Astrocyte (in vitro differentiated cells and primary cell): ENCODE results near the gene REXO1. TPM values are rescaled to one million over a fixed set of nuclear protein-coding genes. Genes with fewer than 3 reads are reported as not detected.

Experiments used
- DNase-seq: peaks from one replicate; pipeline ENCODE4 v3.0.0-alpha.2; 2010; ENCODE audit warnings: low read depth
- FAIRE-seq: peaks from 2 replicates; lab custom pipeline; 2011; peaks lifted over from hg19 to GRCh38; lab: Jason Lieb, UNC
- H2AFZ ChIP-seq: 2 replicates; pipeline ENCODE4 v1.6.0; 2012; ENCODE audit warnings: low read depth, low read length, inconsistent platforms
- H3K27ac ChIP-seq: 2 replicates; pipeline ENCODE4 v1.5.1; 2011; ENCODE audit warnings: low read depth, low read length, inconsistent platforms
- H3K27me3 ChIP-seq: 2 replicates; pipeline ENCODE4 v1.6.0; 2011; ENCODE audit warnings: low read length, inconsistent platforms; ENCODE audit not compliant: insufficient read depth
- H3K36me3 ChIP-seq: 2 replicates; pipeline ENCODE4 v1.5.1; 2011; ENCODE audit warnings: low read length, inconsistent platforms; ENCODE audit not compliant: insufficient read depth
- H3K4me1 ChIP-seq: 2 replicates; pipeline ENCODE4 v1.5.1; 2011; ENCODE audit warnings: low read length, inconsistent platforms; ENCODE audit not compliant: insufficient read depth
- H3K4me2 ChIP-seq: 2 replicates; pipeline ENCODE4 v1.6.0; 2012; ENCODE audit warnings: low read length, inconsistent platforms
- H3K4me3 ChIP-seq: 2 replicates; pipeline ENCODE4 v1.5.1; 2011; ENCODE audit warnings: low read depth, mild to moderate bottlenecking, low read length, inconsistent platforms; ENCODE audit not compliant: insufficient read depth
- H3K79me2 ChIP-seq: 2 replicates; pipeline ENCODE4 v1.6.0; 2012; ENCODE audit warnings: mild to moderate bottlenecking, low read length, inconsistent platforms; ENCODE audit not compliant: insufficient read depth
- H3K9ac ChIP-seq: 2 replicates; pipeline ENCODE4 v1.6.0; 2012; ENCODE audit warnings: mild to moderate bottlenecking, low read length, inconsistent platforms
- H3K9me3 ChIP-seq: 2 replicates; pipeline ENCODE4 v1.5.1; 2012; ENCODE audit warnings: low read depth, mild to moderate bottlenecking, low read length, inconsistent platforms; ENCODE audit not compliant: insufficient read depth
- H4K20me1 ChIP-seq: 2 replicates; pipeline ENCODE4 v1.6.0; 2012; ENCODE audit warnings: low read length, inconsistent platforms; ENCODE audit not compliant: insufficient read depth
- H3K27ac Mint-ChIP-seq: one replicate; pipeline ENCODE4 v1.8.0; 2021; ENCODE audit warnings: mild to moderate bottlenecking, mixed read lengths; ENCODE audit not compliant: unreplicated experiment
- H3K27me3 Mint-ChIP-seq: one replicate; pipeline ENCODE4 v1.8.0; 2021; ENCODE audit warnings: low read depth, mixed read lengths; ENCODE audit not compliant: unreplicated experiment
- H3K36me3 Mint-ChIP-seq: one replicate; pipeline ENCODE4 v1.8.0; 2021; ENCODE audit warnings: low read depth, mixed read lengths; ENCODE audit not compliant: unreplicated experiment
- H3K4me1 Mint-ChIP-seq: one replicate; pipeline ENCODE4 v1.8.0; 2021; ENCODE audit warnings: low read depth, mixed read lengths; ENCODE audit not compliant: unreplicated experiment
- H3K4me3 Mint-ChIP-seq: one replicate; pipeline ENCODE4 v1.8.0; 2021; ENCODE audit warnings: mild to moderate bottlenecking, moderate library complexity, mixed read lengths; ENCODE audit not compliant: unreplicated experiment
- H3K9me3 Mint-ChIP-seq: one replicate; pipeline ENCODE4 v1.8.0; 2021; ENCODE audit warnings: mild to moderate bottlenecking, mixed read lengths; ENCODE audit not compliant: unreplicated experiment
- CTCF ChIP-seq: IDR thresholded peaks from 2 replicates; pipeline ENCODE4 v1.5.1; 2011; ENCODE audit warnings: low read depth, mild to moderate bottlenecking, inconsistent platforms, low read length, moderate library complexity; ENCODE audit not compliant: insufficient read depth
- EZH2 ChIP-seq: IDR thresholded peaks from 2 replicates; pipeline ENCODE4 v1.6.1; 2012; ENCODE audit warnings: mild to moderate bottlenecking, low read length, inconsistent platforms; ENCODE audit not compliant: insufficient read depth
- total RNA-seq: library from RNA; stranded (reverse); gene quantifications from 2 replicates; pipeline ENCODE4 v1.2.1, GENCODE V29; 2021

REXO1 gene
- total RNA-seq, 1 donor from 2014 or later: 35.5 TPM

- Histone ChIP-seq H3K36me3 (no peaks in the 10 kb centered on the region), H3K4me3 (no peak overlapping the region), H3K9me3 (no peaks in the 10 kb centered on the region), H3K27me3 (no peaks in the 10 kb centered on the region), H2AFZ (no peak overlapping the region), H3K79me2 (peaks cover 83% of the 10 kb centered on the region), H3K4me2 (peak overlapping the region; percentile 98), H3K4me1 (peaks cover 54% of the 10 kb centered on the region), H4K20me1 (peaks cover 73% of the 10 kb centered on the region), H3K27ac (no peak overlapping the region), H3K9ac (peak overlapping the region; percentile 85)
- Mint-ChIP-seq H3K4me3 (peak overlapping the region; percentile 73), H3K4me1 (peaks cover 12% of the 10 kb centered on the region), H3K27me3 (no peaks in the 10 kb centered on the region), H3K9me3 (no peaks in the 10 kb centered on the region), H3K27ac (peak overlapping the region; percentile 78), H3K36me3 (no peaks in the 10 kb centered on the region)
- TF ChIP-seq CTCF (no peak), EZH2 (no peak)
- DNase-seq (no peak), FAIRE-seq (no peak)
Observed at GRCh38 chr19:1859331-1859781, 11.1 kb upstream of the REXO1 start.

- H4K20me1 ChIP-seq: peaks cover 81% of the 10 kb centered on the region
Observed at GRCh38 chr19:1858412-1859081, 10.3 kb upstream of the REXO1 start.

More at GRCh38 chr19:1858412-1859081, 10.3 kb upstream of the REXO1 start:
- Mint-ChIP-seq H3K36me3 (no peaks in the 10 kb centered on the region), H3K9me3 (no peaks in the 10 kb centered on the region), H3K27ac (peak overlapping the region; percentile 7), H3K27me3 (no peaks in the 10 kb centered on the region), H3K4me3 (no peak overlapping the region), H3K4me1 (peaks cover 12% of the 10 kb centered on the region)
- H3K4me2 ChIP-seq: no peak overlapping the region
- no peak overlapping the region for H3K27ac ChIP-seq
- H3K27me3 ChIP-seq: no peaks in the 10 kb centered on the region
- peaks cover 54% of the 10 kb centered on the region for H3K4me1 ChIP-seq
- FAIRE-seq: no peak
- no peak overlapping the region for H3K4me3 ChIP-seq
- TF ChIP-seq EZH2 (no peak), CTCF (no peak)
- peaks cover 90% of the 10 kb centered on the region for H3K79me2 ChIP-seq
- H3K9me3 ChIP-seq: no peaks in the 10 kb centered on the region
- H3K9ac ChIP-seq: no peak overlapping the region
- DNase-seq: no peak
- H3K36me3 ChIP-seq: no peaks in the 10 kb centered on the region
- no peak overlapping the region for H2AFZ ChIP-seq
